ENCODE results near the gene SPNS3. TPM values are rescaled to one million over a fixed set of nuclear protein-coding genes. Genes with fewer than 3 reads are reported as not detected.
A peak's percentile ranks its signal among the peaks of the same experiment; 100 is the strongest.

SPNS3 gene
- total and polyA plus RNA-seq, 2 donors from 2014 or later, result 1.4 to 3.7 TPM

GRCh38 chr17:4501295-4501949, 67.7 kb downstream of the SPNS3 start:
- TF ChIP-seq, protein P1, sequence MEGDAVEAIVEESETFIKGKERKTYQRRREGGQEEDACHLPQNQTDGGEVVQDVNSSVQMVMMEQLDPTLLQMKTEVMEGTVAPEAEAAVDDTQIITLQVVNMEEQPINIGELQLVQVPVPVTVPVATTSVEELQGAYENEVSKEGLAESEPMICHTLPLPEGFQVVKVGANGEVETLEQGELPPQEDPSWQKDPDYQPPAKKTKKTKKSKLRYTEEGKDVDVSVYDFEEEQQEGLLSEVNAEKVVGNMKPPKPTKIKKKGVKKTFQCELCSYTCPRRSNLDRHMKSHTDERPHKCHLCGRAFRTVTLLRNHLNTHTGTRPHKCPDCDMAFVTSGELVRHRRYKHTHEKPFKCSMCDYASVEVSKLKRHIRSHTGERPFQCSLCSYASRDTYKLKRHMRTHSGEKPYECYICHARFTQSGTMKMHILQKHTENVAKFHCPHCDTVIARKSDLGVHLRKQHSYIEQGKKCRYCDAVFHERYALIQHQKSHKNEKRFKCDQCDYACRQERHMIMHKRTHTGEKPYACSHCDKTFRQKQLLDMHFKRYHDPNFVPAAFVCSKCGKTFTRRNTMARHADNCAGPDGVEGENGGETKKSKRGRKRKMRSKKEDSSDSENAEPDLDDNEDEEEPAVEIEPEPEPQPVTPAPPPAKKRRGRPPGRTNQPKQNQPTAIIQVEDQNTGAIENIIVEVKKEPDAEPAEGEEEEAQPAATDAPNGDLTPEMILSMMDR (IDR thresholded peaks at IDR 0.05; ENCODE audit: borderline replicate concordance, extremely low read depth, insufficient read depth), result no peak

DNA sequence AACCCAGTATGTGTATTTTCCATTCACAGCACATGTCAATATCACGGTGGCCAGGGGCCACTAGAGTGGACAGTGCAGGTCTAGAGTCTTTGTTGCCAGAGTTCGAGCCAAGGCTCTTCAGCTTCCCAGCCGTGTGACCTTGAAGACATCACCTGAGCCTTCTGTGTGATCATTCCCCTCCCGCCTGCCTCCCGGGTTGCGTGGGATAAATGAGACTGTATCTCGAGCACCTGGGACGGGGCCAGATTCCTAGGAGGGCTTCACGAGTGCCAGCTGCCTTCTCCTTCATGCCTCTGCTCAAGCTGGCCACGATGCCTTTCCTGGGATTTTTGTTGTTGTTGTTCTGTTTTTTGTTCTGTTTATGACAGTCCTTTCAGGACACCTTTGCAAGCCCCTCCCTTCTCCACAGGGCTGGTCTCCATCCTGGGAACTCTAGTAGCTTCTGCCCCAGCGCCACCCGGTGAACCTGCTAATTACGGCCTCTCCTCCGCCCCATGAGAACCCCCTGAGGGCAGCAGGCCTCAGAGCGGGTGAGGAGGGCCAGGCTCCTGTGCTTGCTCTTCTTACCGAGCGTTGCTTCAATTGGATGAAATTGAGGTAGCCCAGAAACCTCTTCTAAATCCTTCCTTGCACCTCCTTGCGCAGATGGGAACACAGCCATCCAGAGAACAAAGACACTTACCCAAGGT, 68.9 kb downstream of the SPNS3 start:
- DNase-seq, result no peak
- peaks cover 0 to 38% (median 37%) of the 10 kb centered on the region in 3 donors for H3K4me1 ChIP-seq (ENCODE audit: control insufficient read depth in 2 of 3, insufficient read depth in 2 of 3, low read depth in 1 of 3, low read length in 3 of 3)
- H3K36me3 ChIP-seq (ENCODE audit: control insufficient read depth in 2 of 3, insufficient read depth in 3 of 3, low read length in 3 of 3), result no peaks in the 10 kb centered on the region
- FAIRE-seq, result no peak
- H3K27me3 ChIP-seq (ENCODE audit: control insufficient read depth, insufficient read depth, low read length), result peaks cover 5% of the 10 kb centered on the region
- no peaks in the 10 kb centered on the region for H3K9me3 ChIP-seq (ENCODE audit: control insufficient read depth in 2 of 3, insufficient read depth in 1 of 3, low read length in 3 of 3)
- TF ChIP-seq, protein P1 (IDR thresholded peaks at IDR 0.05; ENCODE audit: borderline replicate concordance, extremely low read depth, insufficient read depth), result no peak
- H3K4me3 ChIP-seq (ENCODE audit: low read length in 3 of 3), result no peak overlapping the region
- no peak overlapping the region for H3K9ac ChIP-seq (ENCODE audit: low read length in 3 of 3)
- intact Hi-C loops (cut with DNase I), result no loop called here
- H3K27ac ChIP-seq (ENCODE audit: low read depth in 2 of 2, low read length in 2 of 2), result no peak overlapping the region

More at GRCh38 chr17:4501295-4501949, 67.7 kb downstream of the SPNS3 start:
- Histone ChIP-seq H3K9me3 (ENCODE audit: control insufficient read depth in 2 of 3, insufficient read depth in 1 of 3, low read length in 3 of 3) (no peaks in the 10 kb centered on the region), H3K9ac (ENCODE audit: low read length in 3 of 3) (no peak overlapping the region), H3K4me3 (ENCODE audit: low read length in 3 of 3) (peak overlapping the region in 1 of 3 donors; percentile 73), H3K4me1 (ENCODE audit: control insufficient read depth in 2 of 3, insufficient read depth in 2 of 3, low read depth in 1 of 3, low read length in 3 of 3) (peaks cover 0 to 34% (median 31%) of the 10 kb centered on the region in 3 donors), H3K36me3 (ENCODE audit: control insufficient read depth in 2 of 3, insufficient read depth in 3 of 3, low read length in 3 of 3) (no peaks in the 10 kb centered on the region), H3K27me3 (ENCODE audit: control insufficient read depth, insufficient read depth, low read length) (peaks cover 5% of the 10 kb centered on the region), H3K27ac (ENCODE audit: low read depth in 2 of 2, low read length in 2 of 2) (no peak overlapping the region)
- DNase-seq, result no peak
- no peak for FAIRE-seq
- intact Hi-C loops (cut with DNase I), result no loop called here

GRCh38 chr17:4503283-4504025, 69.7 kb downstream of the SPNS3 start:
- Histone ChIP-seq H3K27ac (ENCODE audit: low read depth in 2 of 2, low read length in 2 of 2) (no peak overlapping the region), H3K36me3 (ENCODE audit: control insufficient read depth in 2 of 3, insufficient read depth in 3 of 3, low read length in 3 of 3) (no peaks in the 10 kb centered on the region), H3K9me3 (ENCODE audit: control insufficient read depth in 2 of 3, insufficient read depth in 1 of 3, low read length in 3 of 3) (no peaks in the 10 kb centered on the region), H3K27me3 (ENCODE audit: control insufficient read depth, insufficient read depth, low read length) (peaks cover 5% of the 10 kb centered on the region), H3K4me1 (ENCODE audit: control insufficient read depth in 2 of 3, insufficient read depth in 2 of 3, low read depth in 1 of 3, low read length in 3 of 3) (peaks cover 0 to 38% (median 30%) of the 10 kb centered on the region in 3 donors), H3K9ac (ENCODE audit: low read length in 3 of 3) (no peak overlapping the region), H3K4me3 (ENCODE audit: low read length in 3 of 3) (no peak overlapping the region)
- TF ChIP-seq, protein P1 (IDR thresholded peaks at IDR 0.05; ENCODE audit: borderline replicate concordance, extremely low read depth, insufficient read depth), result no peak
- intact Hi-C loops (cut with DNase I), result no loop called here
- FAIRE-seq (no peak), DNase-seq (no peak)
